Inferior parietal cortex (tissue), 1 donor: ENCODE results near the gene MAP3K21.

ENCODE experiments used
- DNase-seq: peaks from one replicate; pipeline ENCODE4 v3.0.0-alpha.2; 2016; ENCODE audit errors: extremely low spot score

Gene MAP3K21

DNA sequence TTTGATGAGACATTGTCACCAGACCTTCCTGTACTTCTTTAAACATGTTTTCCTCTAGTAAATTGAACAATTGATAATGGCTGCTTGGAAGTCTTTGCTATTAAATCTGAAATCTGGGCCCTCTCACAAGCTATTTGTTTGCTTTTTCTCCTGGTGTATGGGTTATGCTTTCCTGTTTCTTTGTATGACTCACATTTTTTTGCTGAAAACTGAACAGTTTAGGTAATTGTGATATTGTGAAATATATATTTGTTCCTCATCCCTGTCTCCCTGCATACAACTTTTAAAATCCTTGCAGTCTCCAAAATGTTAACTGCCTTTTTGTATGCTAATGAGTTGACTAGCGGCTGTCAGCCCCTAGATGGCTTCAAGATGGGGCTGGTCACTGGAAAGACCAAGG, 61.6 kb downstream of the MAP3K21 start:
- DNase-seq: no peak

DNA sequence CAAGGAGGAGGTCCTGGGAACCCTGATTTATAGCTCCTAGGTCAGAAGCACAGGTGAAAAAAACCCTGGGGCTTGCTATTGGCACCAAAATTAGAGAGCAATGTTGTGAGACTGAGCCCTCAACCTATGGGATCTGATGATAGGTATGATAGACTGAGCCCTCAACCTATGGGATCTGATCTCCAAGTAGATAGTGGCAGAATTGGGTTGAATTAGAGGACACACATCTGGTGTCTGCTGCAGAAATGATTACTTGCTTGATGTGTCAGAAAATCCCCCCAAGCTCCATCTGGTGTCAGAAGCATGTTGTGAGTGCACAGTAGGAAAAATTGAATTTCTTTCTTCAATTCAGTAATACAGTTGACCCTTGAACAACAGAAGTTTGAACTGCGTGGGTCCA, 62.4 kb downstream of the MAP3K21 start:
- no peak for DNase-seq

DNA sequence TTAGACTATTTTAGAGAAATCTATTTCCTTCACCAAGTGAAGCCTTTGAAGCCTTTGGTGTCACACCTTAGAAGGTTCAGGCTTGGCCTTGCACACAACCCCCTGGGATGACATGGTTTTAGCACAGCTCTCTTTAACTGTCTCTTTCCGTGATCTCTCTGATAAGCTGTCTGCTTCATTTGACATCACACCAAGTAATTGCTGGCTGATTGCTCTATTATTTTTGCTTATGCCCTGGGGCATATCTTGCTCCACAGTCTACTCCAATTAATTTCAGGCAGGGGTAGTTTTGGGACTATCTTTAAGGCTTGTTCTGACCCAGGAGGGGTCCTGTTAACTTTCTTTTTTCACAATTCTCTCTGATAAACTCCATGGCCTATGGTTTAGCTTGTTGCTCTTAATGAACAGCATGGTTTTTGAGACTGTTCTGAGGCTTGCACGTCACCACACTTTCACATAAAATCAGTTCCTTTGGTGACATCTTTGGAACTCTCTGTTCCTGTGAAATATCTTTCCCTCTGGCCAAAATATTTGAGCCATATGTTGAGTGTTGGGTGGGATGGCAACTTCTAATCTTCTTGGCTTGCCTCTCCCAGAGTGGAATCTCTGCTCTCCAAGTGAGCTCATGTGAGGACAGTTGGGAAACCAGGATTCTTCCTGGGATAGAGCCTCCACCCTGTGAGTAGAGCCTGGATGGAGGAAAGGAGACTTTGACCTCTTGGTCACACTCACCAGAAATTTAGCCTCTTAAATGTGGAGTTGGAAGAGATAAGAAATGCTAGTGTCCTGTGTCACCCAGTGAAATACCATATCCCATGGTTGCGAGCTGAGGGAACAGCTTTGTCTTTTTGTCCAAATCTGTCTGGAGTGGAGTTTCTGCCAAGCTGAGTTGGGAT, 63.6 kb downstream of the MAP3K21 start:
- peak; percentile 26 for DNase-seq

DNA sequence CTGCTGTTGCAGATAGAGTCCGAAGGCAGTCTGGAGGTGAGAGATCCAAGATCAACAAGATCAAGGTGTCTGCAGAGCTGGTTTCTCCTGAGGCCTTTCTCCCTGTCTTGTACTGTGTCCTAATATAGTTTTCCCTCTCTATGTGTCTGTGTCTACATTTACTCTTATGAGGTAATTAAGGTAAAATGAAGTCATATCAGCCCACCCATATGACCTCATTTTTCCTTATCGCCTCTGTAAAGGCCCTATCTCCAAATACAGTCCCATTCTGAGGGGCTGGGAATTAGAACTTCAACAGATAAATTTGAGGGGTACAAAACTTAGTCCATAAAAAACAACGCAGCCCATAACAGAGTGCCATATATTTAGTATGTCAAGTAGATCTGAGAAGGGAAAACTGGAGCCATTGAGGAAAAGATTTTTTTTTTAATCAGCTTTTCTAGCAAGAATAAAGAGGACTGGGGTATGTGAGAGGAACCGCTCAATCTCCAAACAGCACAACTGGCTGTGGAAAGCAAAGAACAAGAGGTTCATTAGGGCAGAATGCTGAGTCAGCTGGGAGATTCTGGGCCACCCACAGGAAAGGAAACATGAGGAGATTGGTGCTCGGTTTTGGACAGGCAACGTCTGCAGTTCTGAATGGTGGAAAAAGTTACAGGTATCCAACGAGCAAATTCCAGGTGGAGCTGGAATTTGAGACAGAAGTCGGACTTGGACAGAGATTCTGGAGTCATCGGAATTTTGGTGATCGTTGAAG, 65.7 kb downstream of the MAP3K21 start:
- no peak for DNase-seq

DNA sequence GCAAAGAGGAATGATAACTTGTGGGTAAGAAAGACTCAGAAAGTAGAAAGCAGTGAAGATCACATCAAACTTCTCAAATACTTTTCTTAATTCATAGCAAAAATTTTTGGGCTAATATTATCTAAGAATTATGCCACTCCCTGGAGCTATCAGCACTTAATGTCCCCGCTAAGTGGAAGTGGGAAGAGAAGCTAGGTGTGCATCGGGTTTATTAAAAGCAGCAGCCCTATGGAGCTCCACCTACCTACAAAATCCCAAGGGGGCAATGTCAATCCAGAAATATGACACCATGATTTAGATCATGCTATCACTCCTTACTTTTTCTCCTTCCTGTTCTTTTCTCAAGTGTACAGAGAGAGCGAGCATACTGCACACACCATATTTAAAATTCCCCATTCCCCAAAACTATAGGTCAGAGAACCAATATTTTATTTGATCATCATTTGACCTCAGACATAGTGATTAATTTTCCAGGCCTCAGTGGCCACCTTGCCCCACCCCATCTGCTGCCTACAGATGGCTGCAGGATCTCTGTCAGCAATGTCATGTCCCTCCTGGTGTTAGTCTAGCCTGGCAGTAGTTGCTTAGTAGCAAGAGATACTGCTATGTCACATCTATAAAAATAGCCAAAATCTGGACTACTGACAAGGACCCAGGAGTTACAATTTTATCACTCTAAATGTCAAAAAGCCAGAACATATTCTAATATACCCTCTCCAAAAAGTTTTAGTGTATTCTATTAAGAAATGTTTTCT, 66.6 kb downstream of the MAP3K21 start:
- no peak for DNase-seq

DNA sequence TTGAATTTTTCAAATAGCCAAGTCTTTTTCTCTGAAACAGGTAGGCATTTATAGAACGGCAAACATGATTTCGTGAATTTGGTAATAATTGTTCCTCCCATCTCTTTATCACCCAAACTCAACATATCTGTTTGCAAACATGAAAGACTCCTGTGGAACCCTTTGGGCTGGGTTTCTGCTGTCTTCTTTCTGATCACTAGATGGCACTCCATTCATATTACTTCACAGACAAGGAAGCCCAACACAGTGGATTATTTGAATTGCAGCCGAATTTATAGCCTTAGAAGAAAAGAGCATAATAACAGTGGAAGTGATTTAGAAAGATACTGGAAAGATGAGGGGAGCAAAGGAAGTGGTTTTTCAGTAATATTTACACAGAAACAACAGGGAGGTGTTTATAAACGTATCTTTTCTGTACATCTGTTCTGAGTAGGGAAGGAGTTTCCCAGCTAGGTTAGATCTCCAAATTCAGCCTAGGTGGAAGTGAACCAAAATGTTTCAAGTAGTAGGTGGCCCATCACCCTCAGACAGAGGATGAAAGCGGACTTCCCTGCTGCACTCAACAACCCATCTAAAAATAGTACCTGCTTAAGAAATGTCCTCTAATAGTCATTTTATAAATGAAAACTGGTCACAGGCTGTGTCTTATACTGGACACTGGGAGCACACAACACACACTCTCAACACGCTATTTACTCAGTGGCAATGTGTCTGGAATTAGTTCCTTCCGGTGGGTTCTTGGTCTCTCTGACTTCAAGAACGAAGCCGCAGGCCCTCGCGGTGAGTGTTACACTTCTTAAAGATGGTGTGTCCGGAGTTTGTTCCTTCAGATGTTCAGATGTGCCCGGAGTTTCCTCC, 67.6 kb downstream of the MAP3K21 start:
- DNase-seq: peak; percentile 83

DNA sequence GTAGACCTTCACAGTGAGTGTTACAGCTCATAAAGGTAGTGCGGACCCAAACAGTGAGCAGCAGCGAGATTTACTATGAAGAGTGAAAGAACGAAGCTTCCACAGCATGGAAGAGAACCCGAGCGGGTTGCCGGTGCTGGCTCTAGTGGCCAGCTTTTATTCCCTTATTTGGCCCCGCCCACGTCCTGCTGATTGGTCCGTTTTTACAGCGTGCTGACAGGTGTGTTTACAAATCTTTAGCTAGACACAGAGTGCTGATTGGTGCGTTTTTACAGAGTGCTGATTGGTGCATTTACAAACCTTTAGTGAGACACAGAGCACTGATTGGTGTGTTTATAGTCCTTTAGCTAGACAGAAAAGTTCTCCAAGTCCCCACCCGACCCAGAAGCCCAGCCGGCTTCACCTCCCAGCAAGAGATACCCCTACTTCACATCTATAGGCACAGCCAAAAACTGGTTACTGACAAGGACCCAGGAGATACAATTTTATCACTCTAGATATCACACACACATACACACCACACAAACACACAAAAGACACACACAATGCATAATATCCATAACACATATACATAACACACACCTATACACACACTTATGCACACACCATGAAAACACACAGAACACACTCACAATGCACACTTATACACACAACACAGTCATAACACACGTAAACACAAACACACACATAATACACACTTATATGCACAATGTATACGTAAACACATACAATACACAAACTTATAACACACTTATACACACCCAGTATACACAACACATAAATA, 68.5 kb downstream of the MAP3K21 start:
- no peak for DNase-seq

DNA sequence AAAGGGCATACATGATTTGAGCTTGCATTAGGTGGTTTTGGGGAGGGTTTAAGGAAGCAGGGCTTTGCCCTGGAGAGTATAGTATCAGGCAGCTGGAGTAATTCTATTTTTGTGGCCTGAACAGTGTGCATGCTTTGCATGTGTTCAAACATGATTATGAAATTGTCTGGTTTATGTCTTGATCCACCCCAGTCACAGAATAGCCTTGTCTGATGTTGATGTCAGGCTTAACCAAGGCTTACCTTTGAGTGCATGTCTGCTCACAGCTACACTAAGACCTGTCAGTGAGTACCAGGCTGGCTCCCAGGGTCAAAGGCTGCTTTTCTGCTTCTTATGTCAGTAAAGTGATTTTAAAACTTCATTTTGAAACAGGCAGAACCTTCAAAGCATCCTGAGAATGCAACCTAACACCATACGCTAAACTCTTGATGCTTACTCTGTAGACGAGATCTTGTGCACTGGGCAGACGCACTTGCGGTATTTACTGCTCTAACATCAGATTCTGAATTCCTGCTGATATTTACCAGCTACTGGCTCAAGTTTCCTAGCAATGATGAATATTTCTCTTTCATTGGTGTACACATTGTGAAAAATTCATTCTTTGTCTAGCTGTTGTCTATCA, 78.9 kb downstream of the MAP3K21 start:
- DNase-seq: no peak

DNA sequence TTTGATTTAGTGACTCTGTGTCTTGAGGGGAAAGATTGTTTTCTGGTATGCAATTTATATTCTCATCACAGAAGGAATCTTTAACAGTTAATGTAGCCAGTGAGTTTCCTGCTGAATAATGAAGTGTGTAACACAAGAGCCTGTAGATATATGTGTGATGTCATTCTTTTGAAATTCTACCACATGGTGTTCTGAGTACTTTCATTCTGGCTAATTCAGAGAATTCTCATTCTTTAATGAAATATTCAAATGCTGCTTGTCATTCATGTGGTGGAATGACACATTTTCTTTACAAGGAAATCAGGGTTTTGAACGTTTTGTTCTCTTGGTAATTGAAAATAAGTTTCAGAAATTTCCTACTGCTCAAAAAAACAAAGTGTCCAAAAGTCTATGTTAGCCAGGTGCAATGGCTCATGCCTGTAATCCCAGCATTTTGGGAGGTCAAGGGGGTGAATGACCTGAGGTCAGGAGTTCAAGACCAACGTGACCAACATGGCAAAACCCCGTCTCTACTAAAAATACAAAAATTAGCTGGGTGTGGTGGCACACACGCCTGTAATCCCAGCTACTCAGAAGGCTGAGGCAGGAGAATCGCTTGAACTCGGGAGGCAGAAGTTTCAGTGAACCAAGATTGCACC, 79.6 kb downstream of the MAP3K21 start:
- DNase-seq: no peak

DNA sequence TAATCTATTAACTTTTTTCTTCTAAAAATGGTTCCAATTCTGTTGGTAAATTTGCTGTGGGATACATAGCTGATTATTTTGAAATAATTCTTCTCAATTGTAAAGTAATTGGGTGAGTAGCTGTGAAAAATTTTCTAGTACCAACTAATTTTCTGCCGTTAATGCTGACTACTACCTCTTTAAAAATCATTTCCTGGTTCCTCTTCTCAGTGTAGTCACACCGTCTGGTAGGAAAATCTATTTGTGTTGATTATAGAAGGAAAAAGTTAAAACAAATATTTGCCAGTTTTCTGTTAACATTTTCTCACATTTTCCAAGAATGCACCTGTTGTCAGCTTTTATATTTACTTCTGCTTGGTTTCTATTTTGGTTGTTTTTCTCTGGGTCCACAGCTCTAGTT, 82.0 kb downstream of the MAP3K21 start:
- no peak for DNase-seq

DNA sequence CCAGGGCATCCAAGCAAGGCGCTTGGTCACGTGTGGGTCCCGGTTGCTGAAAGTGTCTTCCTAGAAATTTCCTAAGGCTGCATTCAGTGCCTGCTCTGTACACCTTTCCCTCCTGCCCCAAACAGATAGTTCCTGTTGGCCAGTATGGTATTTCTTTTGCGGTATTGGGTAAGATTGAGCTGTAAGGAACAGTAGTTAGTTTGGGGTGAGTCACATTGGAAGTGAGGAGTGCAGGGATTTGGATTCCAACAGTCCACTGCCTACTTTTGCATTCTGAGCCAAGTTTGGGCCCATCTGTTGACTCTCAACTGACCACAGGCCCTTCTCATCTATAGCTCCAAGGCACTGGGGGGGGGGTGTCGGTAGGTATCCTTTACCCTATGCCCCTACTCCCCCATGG, 83.4 kb downstream of the MAP3K21 start:
- no peak for DNase-seq

DNA sequence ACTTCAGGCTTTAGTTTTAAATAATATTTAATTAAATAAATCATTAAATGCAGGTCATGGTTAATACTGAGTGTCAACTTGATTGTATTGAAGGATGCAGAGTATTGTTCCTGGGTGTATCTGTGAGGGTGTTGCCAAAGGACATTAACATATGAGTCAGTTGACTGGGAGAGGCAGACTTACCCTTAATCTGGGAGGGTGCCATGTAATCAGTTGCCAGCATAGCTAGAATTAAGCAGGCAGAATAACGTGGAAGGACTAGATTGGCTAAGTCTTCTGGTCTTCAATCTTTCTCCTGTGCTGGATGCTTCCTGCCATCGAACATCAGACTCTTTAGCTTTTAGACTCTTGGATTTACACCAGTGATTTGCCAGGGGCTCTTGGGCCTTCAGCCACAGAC, 85.3 kb downstream of the MAP3K21 start:
- DNase-seq: no peak

DNA sequence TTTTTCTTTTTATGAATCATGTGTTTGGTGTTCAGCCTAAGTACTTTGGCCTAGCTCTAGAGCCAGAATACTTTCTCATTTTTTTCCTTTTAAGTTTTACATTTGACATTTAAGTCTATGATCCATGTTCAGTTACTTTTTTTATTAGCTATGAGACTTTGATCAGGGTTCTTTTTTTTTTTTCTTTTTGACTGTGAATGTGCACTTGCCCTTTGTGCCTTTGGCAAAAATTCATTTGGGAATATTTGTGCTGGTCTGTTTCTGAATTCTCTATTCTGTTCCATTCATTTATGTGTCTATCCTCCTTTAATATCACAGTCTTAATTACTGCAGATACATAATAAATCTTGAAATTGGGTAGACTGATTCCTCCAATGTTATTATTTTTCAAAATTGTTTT, 93.8 kb downstream of the MAP3K21 start:
- no peak for DNase-seq

DNA sequence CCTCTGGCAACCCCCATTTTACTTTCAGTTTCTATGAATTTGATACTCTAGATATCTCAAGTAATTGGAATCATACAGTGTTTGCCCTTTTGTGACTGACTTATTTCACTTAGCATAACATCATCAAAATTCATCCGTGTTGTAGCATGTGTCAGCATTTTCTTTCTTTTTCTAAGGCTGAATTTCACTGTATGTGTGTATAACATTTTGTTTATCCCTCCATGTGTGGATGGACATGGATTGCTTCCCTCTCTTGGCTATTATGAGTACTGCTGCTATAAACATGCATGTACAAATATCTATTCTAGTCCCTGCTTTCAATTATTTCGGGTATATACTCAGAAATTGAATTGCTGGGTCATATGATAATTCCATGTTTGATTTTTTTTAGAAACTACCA, 97.3 kb downstream of the MAP3K21 start:
- DNase-seq: no peak

DNA sequence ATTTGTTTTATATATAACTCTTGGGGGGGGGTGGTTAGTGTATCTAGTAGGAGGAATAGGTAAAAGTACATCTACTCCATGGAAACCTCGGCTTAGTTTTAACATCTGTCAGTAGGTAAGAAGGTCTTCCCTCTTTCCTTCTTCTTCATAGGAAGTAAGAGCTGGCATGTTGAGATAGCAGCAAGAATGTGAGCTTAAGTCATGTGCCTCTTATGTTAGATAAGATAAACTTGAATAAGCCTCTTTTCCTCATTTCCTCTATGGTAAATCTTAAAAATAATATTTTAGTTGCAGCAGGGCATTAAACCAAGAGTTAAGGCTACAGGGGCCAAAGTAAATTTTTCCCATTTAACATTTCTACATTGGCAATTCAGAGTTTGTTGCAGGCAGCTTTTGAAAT, 100.4 kb downstream of the MAP3K21 start:
- DNase-seq: no peak

DNA sequence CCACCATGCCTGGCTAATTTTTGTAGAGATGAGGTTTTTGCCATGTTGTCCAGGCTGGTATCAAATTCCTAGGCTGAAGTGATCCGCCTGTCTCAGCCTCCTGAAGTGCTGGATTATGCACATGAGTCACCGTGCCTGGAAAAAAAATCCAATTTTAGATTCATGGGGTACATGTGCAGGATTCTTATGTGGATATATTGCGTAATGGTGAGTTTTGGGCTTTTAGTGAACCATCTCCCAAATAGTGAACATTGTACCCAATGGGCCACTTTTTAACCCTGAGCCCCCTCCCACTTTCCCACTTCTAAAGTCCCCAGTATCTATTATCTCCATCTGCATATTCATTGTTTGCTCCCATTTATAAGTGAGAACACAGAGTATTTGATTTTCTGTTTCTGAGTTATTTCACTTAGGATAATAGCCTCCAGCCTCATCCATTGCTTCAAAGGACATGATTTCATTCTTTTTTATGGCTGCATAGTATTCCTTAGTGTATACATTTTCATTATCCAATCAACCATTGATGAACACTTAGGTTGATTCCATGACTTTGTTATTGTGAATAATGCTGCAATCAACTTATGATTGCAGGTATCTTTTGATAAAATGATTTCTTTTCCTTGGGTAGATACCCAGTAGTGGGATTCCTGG, 104.4 kb downstream of the MAP3K21 start:
- no peak for DNase-seq

DNA sequence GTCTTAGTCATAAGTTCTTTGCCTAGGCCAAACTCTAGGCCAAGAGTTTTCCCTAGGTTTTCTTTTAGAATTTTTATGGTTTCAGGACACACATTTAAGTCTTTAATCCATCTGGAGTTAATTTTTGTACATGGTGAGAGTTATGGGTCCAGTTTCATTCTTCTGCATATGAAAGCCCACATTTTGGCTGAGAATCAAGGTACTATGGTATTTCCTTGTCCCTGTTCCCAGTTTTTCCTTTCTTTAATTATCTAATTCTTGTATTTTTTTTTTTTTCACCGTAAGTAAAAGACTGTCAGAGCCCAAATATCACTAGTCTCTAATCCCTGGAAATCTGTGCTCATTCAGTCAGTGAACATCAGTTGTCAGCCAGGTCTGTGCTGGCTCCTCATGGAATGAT, 105.4 kb downstream of the MAP3K21 start:
- no peak for DNase-seq

DNA sequence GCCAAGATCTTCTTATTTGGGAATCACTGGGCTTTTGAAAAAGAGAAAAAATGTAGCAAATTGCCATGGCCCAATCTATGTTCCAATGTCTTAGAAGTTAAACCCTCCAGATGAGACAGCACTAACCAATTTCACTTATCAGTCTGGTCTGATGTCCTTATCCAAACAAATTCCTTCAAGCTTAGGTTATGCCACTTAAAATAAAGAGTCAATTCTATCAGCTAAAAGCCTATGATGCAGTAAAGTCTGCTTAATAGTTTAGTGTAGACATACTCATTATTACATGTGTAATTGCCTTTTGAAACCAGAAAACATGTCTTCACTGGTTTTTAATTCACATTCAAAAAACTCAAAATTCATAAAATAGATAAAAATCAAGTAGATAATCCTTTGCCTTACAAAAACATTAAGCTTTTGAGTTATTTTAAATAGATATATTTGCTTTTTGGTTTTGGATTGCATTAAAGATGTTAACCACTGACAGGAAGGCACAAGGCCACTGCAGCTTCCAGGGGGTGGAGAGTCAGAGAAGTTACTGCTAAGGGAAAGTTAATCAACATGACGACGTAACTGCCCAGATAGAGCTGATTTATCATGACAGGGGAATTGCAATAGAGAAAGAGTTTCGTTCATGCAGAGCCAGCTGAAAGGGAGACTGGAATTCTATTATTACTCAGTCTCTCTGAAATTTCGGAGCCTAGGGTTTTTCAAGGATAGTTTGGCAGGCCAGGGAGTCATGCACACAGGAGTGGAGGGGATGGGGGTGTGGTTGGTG, 106.1 kb downstream of the MAP3K21 start:
- DNase-seq: no peak
